ENCODE measurements around the gene NEU3. TPM values are rescaled to one million over a fixed set of nuclear protein-coding genes. Genes with fewer than 3 reads are reported as not detected.
A peak's percentile ranks its signal among the peaks of the same experiment; 100 is the strongest.

The NEU3 gene
- total RNA-seq, 1 donor from 2014 or later = 16.5 TPM

DNA sequence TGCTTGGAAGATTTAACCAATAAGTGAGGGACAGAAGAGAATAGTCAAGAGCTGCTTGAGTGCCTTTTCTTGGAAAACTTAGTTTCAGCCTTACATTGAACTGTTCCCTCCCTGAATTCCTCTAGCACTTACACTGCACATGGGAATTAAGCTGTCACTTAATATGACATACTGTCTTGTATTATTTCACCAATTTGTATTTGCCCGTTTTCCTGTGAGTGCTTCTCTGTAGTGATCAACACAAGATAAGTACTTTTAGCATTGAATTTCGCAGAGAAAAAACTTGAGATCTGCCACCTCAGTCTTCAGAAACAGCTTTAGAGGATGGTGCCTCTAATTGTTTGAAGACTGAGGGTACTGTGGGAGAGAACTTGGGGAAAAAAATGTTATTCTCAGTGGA is 36.0 kb upstream of the NEU3 start:
- intact Hi-C loops (cut with micrococcal nuclease) = loop anchor here (10.0 kb wide), 1 partner anchor 442 kb away; the partner anchor contains the start of gene RPS3
- peak overlapping the region; percentile 81 for H3K27ac Mint-ChIP-seq
- ATAC-seq (ENCODE audit: low read depth) (no peak), DNase-seq (no peak)
- POLR2A ChIA-PET = interaction anchor here (1.4 kb wide), 1 partner anchor 36 kb away, joined by 6 read pairs; the partner anchor contains the start of gene NEU3
- CTCF ChIA-PET = interaction anchor here (0.9 kb wide), 1 partner anchor 23 kb away, joined by 3 read pairs; no protein-coding TSS in a partner anchor
- peaks cover 91% of the 10 kb centered on the region for H3K4me1 Mint-ChIP-seq
- no peaks in the 10 kb centered on the region for H3K27me3 Mint-ChIP-seq
- H3K4me3 Mint-ChIP-seq = peak overlapping the region; percentile 49
- peaks cover 42% of the 10 kb centered on the region for H3K36me3 Mint-ChIP-seq (ENCODE audit: low read depth)
- H3K9me3 Mint-ChIP-seq = no peaks in the 10 kb centered on the region
- TF ChIP-seq, protein P1, sequence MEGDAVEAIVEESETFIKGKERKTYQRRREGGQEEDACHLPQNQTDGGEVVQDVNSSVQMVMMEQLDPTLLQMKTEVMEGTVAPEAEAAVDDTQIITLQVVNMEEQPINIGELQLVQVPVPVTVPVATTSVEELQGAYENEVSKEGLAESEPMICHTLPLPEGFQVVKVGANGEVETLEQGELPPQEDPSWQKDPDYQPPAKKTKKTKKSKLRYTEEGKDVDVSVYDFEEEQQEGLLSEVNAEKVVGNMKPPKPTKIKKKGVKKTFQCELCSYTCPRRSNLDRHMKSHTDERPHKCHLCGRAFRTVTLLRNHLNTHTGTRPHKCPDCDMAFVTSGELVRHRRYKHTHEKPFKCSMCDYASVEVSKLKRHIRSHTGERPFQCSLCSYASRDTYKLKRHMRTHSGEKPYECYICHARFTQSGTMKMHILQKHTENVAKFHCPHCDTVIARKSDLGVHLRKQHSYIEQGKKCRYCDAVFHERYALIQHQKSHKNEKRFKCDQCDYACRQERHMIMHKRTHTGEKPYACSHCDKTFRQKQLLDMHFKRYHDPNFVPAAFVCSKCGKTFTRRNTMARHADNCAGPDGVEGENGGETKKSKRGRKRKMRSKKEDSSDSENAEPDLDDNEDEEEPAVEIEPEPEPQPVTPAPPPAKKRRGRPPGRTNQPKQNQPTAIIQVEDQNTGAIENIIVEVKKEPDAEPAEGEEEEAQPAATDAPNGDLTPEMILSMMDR (IDR thresholded peaks at IDR 0.05) = no peak

DNA sequence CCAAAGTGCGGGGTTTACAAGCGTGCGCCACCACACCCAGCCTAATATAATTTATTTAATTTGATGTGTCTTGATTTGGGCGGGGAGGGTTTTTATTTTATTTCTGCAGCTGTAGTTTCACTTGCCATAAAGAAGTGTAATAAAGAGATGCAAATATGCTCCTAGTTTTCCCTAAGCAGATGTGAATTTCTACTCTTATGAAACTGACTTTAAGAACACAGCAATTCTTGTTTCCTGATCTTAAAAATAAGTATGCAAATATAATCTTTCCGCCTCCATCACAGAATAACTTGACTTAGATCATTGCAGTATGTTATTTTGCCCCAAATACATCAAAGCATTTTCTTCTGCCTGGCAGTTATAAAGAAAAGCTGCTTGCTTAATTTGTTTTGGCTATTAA is 35.3 kb upstream of the NEU3 start:
- Mint-ChIP-seq H3K36me3 (ENCODE audit: low read depth) (peaks cover 47% of the 10 kb centered on the region), H3K4me3 (peak overlapping the region; percentile 64)

GRCh38 chr11:74954199-74954598 is 34.5 kb upstream of the NEU3 start:
- Mint-ChIP-seq H3K4me1 (peaks cover 92% of the 10 kb centered on the region), H3K27ac (peak overlapping the region; percentile 76), H3K27me3 (no peaks in the 10 kb centered on the region), H3K9me3 (no peaks in the 10 kb centered on the region), H3K4me3 (peak overlapping the region; percentile 64), H3K36me3 (ENCODE audit: low read depth) (peaks cover 47% of the 10 kb centered on the region)
- intact Hi-C loops (cut with micrococcal nuclease) = loop anchor here (10.0 kb wide), 1 partner anchor 441 kb away; the partner anchor contains the start of gene RPS3
- ChIA-PET CTCF (no interaction called here), POLR2A (interaction anchor here (1.2 to 1.4 kb wide), 2 partner anchors 14 to 34 kb away, joined by 3 to 6 read pairs; partner anchors contain the start of gene NEU3)
- ATAC-seq (ENCODE audit: low read depth) (no peak), DNase-seq (no peak)
- TF ChIP-seq, protein P1 (IDR thresholded peaks at IDR 0.05) = no peak

More for the DNA sequence above, 35.3 kb upstream of the NEU3 start:
- Mint-ChIP-seq H3K27me3 (no peaks in the 10 kb centered on the region), H3K4me1 (peaks cover 91% of the 10 kb centered on the region), H3K27ac (peak overlapping the region; percentile 76), H3K9me3 (no peaks in the 10 kb centered on the region)
- ATAC-seq (ENCODE audit: low read depth) (no peak), DNase-seq (no peak)
- TF ChIP-seq, protein P1 (IDR thresholded peaks at IDR 0.05) = no peak
- ChIA-PET POLR2A (interaction anchor here (1.2 to 1.4 kb wide), 2 partner anchors 14 to 35 kb away, joined by 3 to 6 read pairs; partner anchors contain the start of gene NEU3), CTCF (interaction anchor here (0.9 kb wide), 1 partner anchor 24 kb away, joined by 3 read pairs; no protein-coding TSS in a partner anchor)
- intact Hi-C loops (cut with micrococcal nuclease) = loop anchor here (10.0 kb wide), 1 partner anchor 441 kb away; the partner anchor contains the start of gene RPS3

GRCh38 chr11:74956397-74957015 is 32.2 kb upstream of the NEU3 start:
- Mint-ChIP-seq H3K4me1 (peaks cover 91% of the 10 kb centered on the region), H3K27me3 (no peaks in the 10 kb centered on the region), H3K27ac (peak overlapping the region; percentile 8), H3K36me3 (ENCODE audit: low read depth) (peaks cover 52% of the 10 kb centered on the region), H3K9me3 (no peaks in the 10 kb centered on the region), H3K4me3 (no peak overlapping the region)
- ChIA-PET CTCF (interaction anchor here (0.7 kb wide), 1 partner anchor 28 kb away, joined by 3 read pairs; no protein-coding TSS in a partner anchor), POLR2A (no interaction called here)
- TF ChIP-seq, protein P1 (IDR thresholded peaks at IDR 0.05) = no peak
- no peak for ATAC-seq (ENCODE audit: low read depth)
- intact Hi-C loops (cut with micrococcal nuclease) = loop anchor here (10.0 kb wide), 1 partner anchor 438 kb away; the partner anchor contains the start of gene RPS3
- DNase-seq = no peak

Measured in activated B cell treated with CpG ODN at 0.5 μM for 24 hours (primary cell).